Measurements from ENCODE around the gene RXRA. TPM values are rescaled to one million over a fixed set of nuclear protein-coding genes. Genes with fewer than 3 reads are reported as not detected.

The RXRA gene
- total and polyA plus RNA-seq, 4 experiments from 2014 or later: 1.0 to 11.9 (median 6.4) TPM

GRCh38 chr9:134295101-134295745 lies 31.0 kb upstream of the RXRA start:
- Histone ChIP-seq H3K4me3 (ENCODE audit: low read length in 2 of 2) (no peak overlapping the region), H3K9me3 (ENCODE audit: control insufficient read depth in 1 of 2, low read length in 2 of 2) (no peaks in the 10 kb centered on the region), H3K4me1 (ENCODE audit: insufficient read depth, low read length) (no peaks in the 10 kb centered on the region), H3K36me3 (ENCODE audit: insufficient read depth, low read length) (no peaks in the 10 kb centered on the region), H3K27me3 (ENCODE audit: insufficient read depth, low read length) (no peaks in the 10 kb centered on the region), H3K27ac (ENCODE audit: low read depth, low read length) (no peak overlapping the region)
- intact Hi-C loops (cut with micrococcal nuclease): no loop called here
- H3K36me3 Mint-ChIP-seq: no peaks in the 10 kb centered on the region
- peaks cover 0 to 4% (median 0%) of the 10 kb centered on the region in 8 donors for H3K9me3 Mint-ChIP-seq
- H3K4me3 Mint-ChIP-seq: no peak overlapping the region
- ChIA-PET POLR2A (ENCODE audit: partially characterized antibody) (interaction anchor here (1.0 kb wide), 1 partner anchor 76 kb away, joined by 3 read pairs; no protein-coding TSS in a partner anchor), CTCF (ENCODE audit: partially characterized antibody) (no interaction called here)
- H3K4me1 Mint-ChIP-seq: peaks cover 0 to 7% (median 1%) of the 10 kb centered on the region in 4 donors
- H3K27me3 Mint-ChIP-seq: no peaks in the 10 kb centered on the region
- no peak overlapping the region for H3K27ac Mint-ChIP-seq
- no peak for DNase-seq

- Mint-ChIP-seq H3K27me3 (no peaks in the 10 kb centered on the region), H3K27ac (peak overlapping the region in 1 of 7 donors; percentile 43), H3K4me3 (no peak overlapping the region), H3K36me3 (no peaks in the 10 kb centered on the region), H3K4me1 (peaks cover 0 to 12% (median 4%) of the 10 kb centered on the region in 4 donors), H3K9me3 (peaks cover 0 to 4% (median 0%) of the 10 kb centered on the region in 8 donors)
- no peak for DNase-seq
- Histone ChIP-seq H3K4me3 (ENCODE audit: low read length in 2 of 2) (no peak overlapping the region), H3K36me3 (ENCODE audit: insufficient read depth, low read length) (no peaks in the 10 kb centered on the region), H3K27ac (ENCODE audit: low read depth, low read length) (no peak overlapping the region), H3K27me3 (ENCODE audit: insufficient read depth, low read length) (no peaks in the 10 kb centered on the region), H3K4me1 (ENCODE audit: insufficient read depth, low read length) (no peaks in the 10 kb centered on the region), H3K9me3 (ENCODE audit: control insufficient read depth in 1 of 2, low read length in 2 of 2) (no peaks in the 10 kb centered on the region)
- intact Hi-C loops (cut with micrococcal nuclease): no loop called here
- CTCF ChIA-PET (ENCODE audit: partially characterized antibody): no interaction called here
- POLR2A ChIA-PET (ENCODE audit: partially characterized antibody): no interaction called here
These were observed 30.5 kb upstream of the RXRA start for GRCh38 chr9:134295746-134296250.

- no peak overlapping the region for H3K27ac ChIP-seq (ENCODE audit: low read depth, low read length)
- CTCF ChIA-PET (ENCODE audit: partially characterized antibody): no interaction called here
- H3K4me1 ChIP-seq (ENCODE audit: insufficient read depth, low read length): peaks cover 4% of the 10 kb centered on the region
- no peaks in the 10 kb centered on the region for H3K27me3 Mint-ChIP-seq
- no peak for DNase-seq
- POLR2A ChIA-PET (ENCODE audit: partially characterized antibody): no interaction called here
- no peak overlapping the region for H3K4me3 ChIP-seq (ENCODE audit: low read length in 2 of 2)
- no peaks in the 10 kb centered on the region for H3K9me3 ChIP-seq (ENCODE audit: control insufficient read depth in 1 of 2, low read length in 2 of 2)
- H3K27ac Mint-ChIP-seq: no peak overlapping the region
- peaks cover 0 to 4% (median 0%) of the 10 kb centered on the region in 8 donors for H3K9me3 Mint-ChIP-seq
- no peak overlapping the region for H3K4me3 Mint-ChIP-seq
- H3K4me1 Mint-ChIP-seq: peaks cover under 1 to 16% (median 7%) of the 10 kb centered on the region in 4 donors
- intact Hi-C loops (cut with micrococcal nuclease): no loop called here
- H3K36me3 Mint-ChIP-seq: no peaks in the 10 kb centered on the region
- H3K27me3 ChIP-seq (ENCODE audit: insufficient read depth, low read length): no peaks in the 10 kb centered on the region
- no peaks in the 10 kb centered on the region for H3K36me3 ChIP-seq (ENCODE audit: insufficient read depth, low read length)
These were observed 29.8 kb upstream of the RXRA start for GRCh38 chr9:134296301-134297082.

GRCh38 chr9:134297083-134297410 lies 29.2 kb upstream of the RXRA start:
- Histone ChIP-seq H3K4me3 (ENCODE audit: low read length in 2 of 2) (no peak overlapping the region), H3K36me3 (ENCODE audit: insufficient read depth, low read length) (no peaks in the 10 kb centered on the region), H3K9me3 (ENCODE audit: control insufficient read depth in 1 of 2, low read length in 2 of 2) (no peaks in the 10 kb centered on the region), H3K27me3 (ENCODE audit: insufficient read depth, low read length) (no peaks in the 10 kb centered on the region), H3K27ac (ENCODE audit: low read depth, low read length) (no peak overlapping the region), H3K4me1 (ENCODE audit: insufficient read depth, low read length) (peaks cover 9% of the 10 kb centered on the region)
- H3K4me3 Mint-ChIP-seq: no peak overlapping the region
- H3K36me3 Mint-ChIP-seq: no peaks in the 10 kb centered on the region
- H3K27ac Mint-ChIP-seq: no peak overlapping the region
- CTCF ChIA-PET (ENCODE audit: partially characterized antibody): no interaction called here
- DNase-seq: no peak
- H3K27me3 Mint-ChIP-seq: no peaks in the 10 kb centered on the region
- H3K9me3 Mint-ChIP-seq: peaks cover 0 to 4% (median 0%) of the 10 kb centered on the region in 8 donors
- POLR2A ChIA-PET (ENCODE audit: partially characterized antibody): no interaction called here
- intact Hi-C loops (cut with micrococcal nuclease): no loop called here
- H3K4me1 Mint-ChIP-seq: peaks cover 5 to 21% (median 12%) of the 10 kb centered on the region in 4 donors

GRCh38 chr9:134297576-134297975 lies 28.7 kb upstream of the RXRA start:
- no peaks in the 10 kb centered on the region for H3K36me3 ChIP-seq (ENCODE audit: insufficient read depth, low read length)
- ChIA-PET CTCF (ENCODE audit: partially characterized antibody) (no interaction called here), POLR2A (ENCODE audit: partially characterized antibody) (no interaction called here)
- intact Hi-C loops (cut with micrococcal nuclease): no loop called here
- no peak overlapping the region for H3K4me3 ChIP-seq (ENCODE audit: low read length in 2 of 2)
- DNase-seq: no peak
- H3K27ac ChIP-seq (ENCODE audit: low read depth, low read length): no peak overlapping the region
- no peaks in the 10 kb centered on the region for H3K9me3 ChIP-seq (ENCODE audit: control insufficient read depth in 1 of 2, low read length in 2 of 2)
- Mint-ChIP-seq H3K4me3 (no peak overlapping the region), H3K36me3 (no peaks in the 10 kb centered on the region), H3K4me1 (peaks cover 7 to 21% (median 12%) of the 10 kb centered on the region in 4 donors), H3K27me3 (no peaks in the 10 kb centered on the region), H3K9me3 (peaks cover 0 to 4% (median 0%) of the 10 kb centered on the region in 8 donors), H3K27ac (no peak overlapping the region)
- H3K27me3 ChIP-seq (ENCODE audit: insufficient read depth, low read length): no peaks in the 10 kb centered on the region
- peaks cover 9% of the 10 kb centered on the region for H3K4me1 ChIP-seq (ENCODE audit: insufficient read depth, low read length)

GRCh38 chr9:134298000-134298399 lies 28.3 kb upstream of the RXRA start:
- no peak overlapping the region for H3K27ac Mint-ChIP-seq
- H3K9me3 Mint-ChIP-seq: peaks cover 0 to 2% (median 0%) of the 10 kb centered on the region in 8 donors
- intact Hi-C loops (cut with micrococcal nuclease): no loop called here
- no peaks in the 10 kb centered on the region for H3K36me3 ChIP-seq (ENCODE audit: insufficient read depth, low read length)
- ChIA-PET POLR2A (ENCODE audit: partially characterized antibody) (no interaction called here), CTCF (ENCODE audit: partially characterized antibody) (no interaction called here)
- no peak overlapping the region for H3K4me3 ChIP-seq (ENCODE audit: low read length in 2 of 2)
- no peaks in the 10 kb centered on the region for H3K36me3 Mint-ChIP-seq
- H3K4me3 Mint-ChIP-seq: no peak overlapping the region
- no peaks in the 10 kb centered on the region for H3K9me3 ChIP-seq (ENCODE audit: control insufficient read depth in 1 of 2, low read length in 2 of 2)
- H3K27me3 ChIP-seq (ENCODE audit: insufficient read depth, low read length): no peaks in the 10 kb centered on the region
- no peak overlapping the region for H3K27ac ChIP-seq (ENCODE audit: low read depth, low read length)
- DNase-seq: no peak
- H3K4me1 ChIP-seq (ENCODE audit: insufficient read depth, low read length): peaks cover 9% of the 10 kb centered on the region
- H3K27me3 Mint-ChIP-seq: no peaks in the 10 kb centered on the region
- H3K4me1 Mint-ChIP-seq: peaks cover 8 to 21% (median 13%) of the 10 kb centered on the region in 4 donors

- intact Hi-C loops (cut with micrococcal nuclease): no loop called here
- H3K36me3 ChIP-seq (ENCODE audit: insufficient read depth, low read length): no peaks in the 10 kb centered on the region
- Mint-ChIP-seq H3K27ac (no peak overlapping the region), H3K4me3 (no peak overlapping the region), H3K9me3 (peaks cover 0 to 2% (median 0%) of the 10 kb centered on the region in 8 donors), H3K36me3 (no peaks in the 10 kb centered on the region), H3K27me3 (no peaks in the 10 kb centered on the region), H3K4me1 (peaks cover 8 to 17% (median 12%) of the 10 kb centered on the region in 4 donors)
- no peaks in the 10 kb centered on the region for H3K27me3 ChIP-seq (ENCODE audit: insufficient read depth, low read length)
- no peak overlapping the region for H3K27ac ChIP-seq (ENCODE audit: low read depth, low read length)
- POLR2A ChIA-PET (ENCODE audit: partially characterized antibody): no interaction called here
- no peaks in the 10 kb centered on the region for H3K9me3 ChIP-seq (ENCODE audit: control insufficient read depth in 1 of 2, low read length in 2 of 2)
- H3K4me3 ChIP-seq (ENCODE audit: low read length in 2 of 2): no peak overlapping the region
- DNase-seq: no peak
- CTCF ChIA-PET (ENCODE audit: partially characterized antibody): interaction anchor here (2.2 kb wide), 1 partner anchor 144 kb away, joined by 5 read pairs; no protein-coding TSS in a partner anchor
- peaks cover 9% of the 10 kb centered on the region for H3K4me1 ChIP-seq (ENCODE audit: insufficient read depth, low read length)
These were observed 27.2 kb upstream of the RXRA start for GRCh38 chr9:134299068-134299467.
